ENCODE measurements around the gene INTS4. TPM values are rescaled to one million over a fixed set of nuclear protein-coding genes. Genes with fewer than 3 reads are reported as not detected.
"Not testable (repeated sequence)": the region's sequence is repeated elsewhere in the genome, so short reads cannot be mapped to it uniquely, and the experiment has no call there.

Gene INTS4
- total and polyA plus RNA-seq, 2 donors (not counting 1 experiment from before 2014, with no cell fraction given), result 46.1 to 78.9 TPM

DNA sequence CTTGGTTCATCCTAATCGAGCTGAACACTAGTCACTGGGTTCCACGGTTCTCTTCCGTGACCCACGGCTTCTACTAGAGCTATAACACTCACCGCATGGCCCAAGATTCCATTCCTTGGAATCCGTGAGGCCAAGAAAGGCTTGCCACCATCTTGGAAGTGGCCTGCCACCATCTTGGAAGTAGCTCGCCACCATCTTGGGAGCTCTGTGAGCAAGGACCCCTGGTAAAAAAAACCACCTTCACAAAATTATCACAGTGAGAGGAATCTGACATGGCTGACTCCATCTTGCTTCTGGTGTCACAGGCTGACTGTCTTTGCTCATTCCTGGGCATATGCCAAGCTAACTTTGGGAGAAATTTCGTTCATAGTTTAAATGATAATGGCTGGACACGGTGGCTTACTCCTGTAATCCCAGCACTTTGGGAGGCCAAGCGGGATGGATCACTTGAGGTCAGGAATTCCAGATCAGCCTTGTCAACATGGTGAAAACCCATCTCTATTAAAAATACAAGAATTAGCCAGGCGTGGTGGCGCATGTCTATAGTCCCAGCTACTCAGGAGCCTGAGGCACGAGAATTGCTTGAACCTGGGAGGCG, 47.5 kb upstream of the INTS4 start:
- no peak overlapping the region for H3K27ac ChIP-seq (ENCODE audit: low read length in 2 of 2)
- H3K27me3 ChIP-seq (replicated peaks in 1 of 4; ENCODE audit: control extremely low read depth in 1 of 4, control insufficient read depth in 3 of 4, insufficient read depth in 4 of 4, low read length in 3 of 4), result peaks cover 0 to 3% (median 0%) of the 10 kb centered on the region in 4 experiments
- Mint-ChIP-seq H3K4me3 (no peak overlapping the region), H3K27ac (no peak overlapping the region), H3K9me3 (ENCODE audit: insufficient read depth) (no peaks in the 10 kb centered on the region), H3K27me3 (peaks cover 10% of the 10 kb centered on the region), H3K4me1 (peaks cover 20% of the 10 kb centered on the region)
- H3K4me1 ChIP-seq (ENCODE audit: control insufficient read depth in 2 of 2, insufficient read depth in 2 of 2, low read length in 2 of 2), result peaks cover 9 to 10% of the 10 kb centered on the region in 2 donors
- ChIA-PET POLR2A (no interaction called here), CTCF (interaction anchor here (0.6 to 1.1 kb wide), 2 partner anchors 45 to 52 kb away, joined by 3 read pairs; no protein-coding TSS in a partner anchor)
- H3K36me3 ChIP-seq (replicated peaks in 1 of 2; ENCODE audit: control extremely low read depth in 1 of 2, control insufficient read depth in 1 of 2, extremely low read depth in 1 of 2, insufficient read depth in 2 of 2, low read length in 1 of 2), result no peaks in the 10 kb centered on the region
- DNase-seq (no peak), ATAC-seq (ENCODE audit: low read depth) (no peak)
- H3K9me3 ChIP-seq (ENCODE audit: control extremely low read depth in 1 of 3, control insufficient read depth in 2 of 3, insufficient read depth in 1 of 3, low read length in 2 of 3), result no peaks in the 10 kb centered on the region
- H2AFZ ChIP-seq (ENCODE audit: insufficient read depth, low read depth, low read length, poor library complexity, severe bottlenecking), result no peak overlapping the region
- no peaks in the 10 kb centered on the region for H4K20me1 ChIP-seq (ENCODE audit: control insufficient read depth, insufficient read depth, low read length, poor library complexity, severe bottlenecking)
- H3K79me2 ChIP-seq (ENCODE audit: control insufficient read depth, insufficient read depth, low read length), result no peaks in the 10 kb centered on the region
- intact Hi-C loops (cut with micrococcal nuclease), result no loop called here
- H3K9ac ChIP-seq (ENCODE audit: low read length), result no peak overlapping the region
- TF ChIP-seq EZH2 (IDR thresholded peaks at IDR 0.05; ENCODE audit: borderline replicate concordance, insufficient read depth, low read depth, low read length, poor library complexity, severe bottlenecking), result no peak
- TF ChIP-seq, protein P1, sequence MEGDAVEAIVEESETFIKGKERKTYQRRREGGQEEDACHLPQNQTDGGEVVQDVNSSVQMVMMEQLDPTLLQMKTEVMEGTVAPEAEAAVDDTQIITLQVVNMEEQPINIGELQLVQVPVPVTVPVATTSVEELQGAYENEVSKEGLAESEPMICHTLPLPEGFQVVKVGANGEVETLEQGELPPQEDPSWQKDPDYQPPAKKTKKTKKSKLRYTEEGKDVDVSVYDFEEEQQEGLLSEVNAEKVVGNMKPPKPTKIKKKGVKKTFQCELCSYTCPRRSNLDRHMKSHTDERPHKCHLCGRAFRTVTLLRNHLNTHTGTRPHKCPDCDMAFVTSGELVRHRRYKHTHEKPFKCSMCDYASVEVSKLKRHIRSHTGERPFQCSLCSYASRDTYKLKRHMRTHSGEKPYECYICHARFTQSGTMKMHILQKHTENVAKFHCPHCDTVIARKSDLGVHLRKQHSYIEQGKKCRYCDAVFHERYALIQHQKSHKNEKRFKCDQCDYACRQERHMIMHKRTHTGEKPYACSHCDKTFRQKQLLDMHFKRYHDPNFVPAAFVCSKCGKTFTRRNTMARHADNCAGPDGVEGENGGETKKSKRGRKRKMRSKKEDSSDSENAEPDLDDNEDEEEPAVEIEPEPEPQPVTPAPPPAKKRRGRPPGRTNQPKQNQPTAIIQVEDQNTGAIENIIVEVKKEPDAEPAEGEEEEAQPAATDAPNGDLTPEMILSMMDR (IDR thresholded peaks at IDR 0.05), result no peak
- 98% methylated on average over 11 of the region's 14 CpGs for WGBS (ENCODE audit: insufficient coverage)
- no peak overlapping the region for H3K4me3 ChIP-seq (ENCODE audit: control extremely low read depth in 1 of 5, extremely low read depth in 1 of 5, insufficient read depth in 1 of 5, low read depth in 2 of 5, low read length in 4 of 5)
- H3K4me2 ChIP-seq (replicated peaks; ENCODE audit: low read depth, low read length, poor library complexity, severe bottlenecking), result no peak overlapping the region

GRCh38 chr11:78041380-78041719, 46.9 kb upstream of the INTS4 start:
- H4K20me1 ChIP-seq (ENCODE audit: control insufficient read depth, insufficient read depth, low read length, poor library complexity, severe bottlenecking); H3K36me3 ChIP-seq (replicated peaks in 1 of 2; ENCODE audit: control extremely low read depth in 1 of 2, control insufficient read depth in 1 of 2, extremely low read depth in 1 of 2, insufficient read depth in 2 of 2, low read length in 1 of 2); H3K4me3 ChIP-seq (ENCODE audit: control extremely low read depth in 1 of 5, extremely low read depth in 1 of 5, insufficient read depth in 1 of 5, low read depth in 2 of 5, low read length in 4 of 5); H3K79me2 ChIP-seq (ENCODE audit: control insufficient read depth, insufficient read depth, low read length); H3K9ac ChIP-seq (ENCODE audit: low read length); intact Hi-C loops (cut with micrococcal nuclease); ATAC-seq (ENCODE audit: low read depth); POLR2A ChIA-PET; H3K27ac Mint-ChIP-seq; H3K27me3 ChIP-seq (replicated peaks in 1 of 4; ENCODE audit: control extremely low read depth in 1 of 4, control insufficient read depth in 3 of 4, insufficient read depth in 4 of 4, low read length in 3 of 4); H3K9me3 ChIP-seq (ENCODE audit: control extremely low read depth in 1 of 3, control insufficient read depth in 2 of 3, insufficient read depth in 1 of 3, low read length in 2 of 3); H3K4me3 Mint-ChIP-seq; H3K9me3 Mint-ChIP-seq (ENCODE audit: insufficient read depth); H2AFZ ChIP-seq (ENCODE audit: insufficient read depth, low read depth, low read length, poor library complexity, severe bottlenecking); H3K4me2 ChIP-seq (replicated peaks; ENCODE audit: low read depth, low read length, poor library complexity, severe bottlenecking); H3K27ac ChIP-seq (ENCODE audit: low read length in 2 of 2); DNase-seq: not testable (repeated sequence)
- CTCF ChIA-PET, result interaction anchor here (0.6 to 1.1 kb wide), 2 partner anchors 45 to 52 kb away, joined by 3 read pairs; no protein-coding TSS in a partner anchor
- peaks cover 20% of the 10 kb centered on the region for H3K4me1 Mint-ChIP-seq
- peaks cover 9 to 10% of the 10 kb centered on the region in 2 donors for H3K4me1 ChIP-seq (ENCODE audit: control insufficient read depth in 2 of 2, insufficient read depth in 2 of 2, low read length in 2 of 2)
- WGBS (ENCODE audit: insufficient coverage), result 95% methylated on average over 7 of the region's 8 CpGs
- H3K27me3 Mint-ChIP-seq, result peaks cover 10% of the 10 kb centered on the region

Measured in B cell (primary cell).